ENCODE results near the gene KLHL11.

KLHL11 gene

GRCh38 chr17:41812381-41813151 is 52.7 kb downstream of the KLHL11 start, which contains the start of gene FKBP10:
Gene FKBP10, plus strand, starts transcription at chr17:41813004. Its CDS starts 31 bp downstream, at chr17:41813035.
- Histone ChIP-seq H2AFZ (peak within 1 kb of the TSS; percentile 99), H3K9me3 (ENCODE audit: control insufficient read depth, low read length) (no peaks in the 10 kb centered on the region), H3K79me2 (no peaks in the 10 kb centered on the region), H3K27me3 (ENCODE audit: control insufficient read depth, insufficient read depth, low read length) (no peaks in the 10 kb centered on the region), H3K4me3 (ENCODE audit: low read depth, low read length) (peak within 1 kb of the TSS; percentile 74), H3K36me3 (ENCODE audit: control insufficient read depth, insufficient read depth, low read length) (no peaks in the 10 kb centered on the region), H3K9ac (peak within 1 kb of the TSS; percentile 37), H3K4me2 (ENCODE audit: low read length) (peak within 1 kb of the TSS; percentile 80), H3K27ac (peak within 1 kb of the TSS; percentile 70), H3K4me1 (peaks cover 12% of the 10 kb centered on the region)
- TF ChIP-seq CTCF (IDR thresholded peaks at IDR 0.05) = no peak

GRCh38 chr17:41811549-41812380 is 53.5 kb downstream of the KLHL11 start, which contains the start of gene P3H4:
Gene P3H4, minus strand, starts transcription at chr17:41811949. Its CDS starts 34 bp downstream, at chr17:41811915.
- H3K79me2 ChIP-seq = no peaks in the 10 kb centered on the region
- peak within 1 kb of the TSS; percentile 80 for H3K4me2 ChIP-seq (ENCODE audit: low read length)
- H3K4me1 ChIP-seq = peaks cover 12% of the 10 kb centered on the region
- H3K9ac ChIP-seq = peak within 1 kb of the TSS; percentile 37
- no peaks in the 10 kb centered on the region for H3K9me3 ChIP-seq (ENCODE audit: control insufficient read depth, low read length)
- no peaks in the 10 kb centered on the region for H3K36me3 ChIP-seq (ENCODE audit: control insufficient read depth, insufficient read depth, low read length)
- H2AFZ ChIP-seq = peak within 1 kb of the TSS; percentile 99
- peak; percentile 65 for TF ChIP-seq CTCF (IDR thresholded peaks at IDR 0.05)
- H3K4me3 ChIP-seq (ENCODE audit: low read depth, low read length) = peak within 1 kb of the TSS; percentile 74
- H3K27me3 ChIP-seq (ENCODE audit: control insufficient read depth, insufficient read depth, low read length) = no peaks in the 10 kb centered on the region
- H3K27ac ChIP-seq = peak within 1 kb of the TSS; percentile 70

GRCh38 chr17:41810659-41811548 is 54.3 kb downstream of the KLHL11 start:
- Histone ChIP-seq H3K79me2 (no peaks in the 10 kb centered on the region), H3K36me3 (ENCODE audit: control insufficient read depth, insufficient read depth, low read length) (no peaks in the 10 kb centered on the region), H2AFZ (peak overlapping the region; percentile 99), H3K4me1 (peaks cover 12% of the 10 kb centered on the region), H3K9me3 (ENCODE audit: control insufficient read depth, low read length) (no peaks in the 10 kb centered on the region), H3K9ac (no peak overlapping the region), H3K27ac (peak overlapping the region; percentile 70), H3K4me3 (ENCODE audit: low read depth, low read length) (peak overlapping the region; percentile 74), H3K27me3 (ENCODE audit: control insufficient read depth, insufficient read depth, low read length) (no peaks in the 10 kb centered on the region), H3K4me2 (ENCODE audit: low read length) (peak overlapping the region; percentile 80)
- no peak for TF ChIP-seq CTCF (IDR thresholded peaks at IDR 0.05)

GRCh38 chr17:41806685-41807445 is 58.4 kb downstream of the KLHL11 start:
- H3K27me3 ChIP-seq (ENCODE audit: control insufficient read depth, insufficient read depth, low read length) = no peaks in the 10 kb centered on the region
- H3K9ac ChIP-seq = no peak overlapping the region
- H3K27ac ChIP-seq = no peak overlapping the region
- no peaks in the 10 kb centered on the region for H3K36me3 ChIP-seq (ENCODE audit: control insufficient read depth, insufficient read depth, low read length)
- no peak overlapping the region for H3K4me3 ChIP-seq (ENCODE audit: low read depth, low read length)
- no peak overlapping the region for H2AFZ ChIP-seq
- H3K9me3 ChIP-seq (ENCODE audit: control insufficient read depth, low read length) = no peaks in the 10 kb centered on the region
- H3K4me1 ChIP-seq = peaks cover 4% of the 10 kb centered on the region
- no peak overlapping the region for H3K4me2 ChIP-seq (ENCODE audit: low read length)
- no peaks in the 10 kb centered on the region for H3K79me2 ChIP-seq
- TF ChIP-seq CTCF (IDR thresholded peaks at IDR 0.05) = no peak

All from parathyroid adenoma (tissue), 2 donors.